SKM-1 treated with dmso at 0.1 percent for 144 hours (cell line): ENCODE measurements around the gene SETD3.

Experiments
- DNase-seq: peaks from one replicate; lab custom pipeline; 2025; ENCODE audit not compliant: unreplicated experiment; lab: John Stamatoyannopoulos, UW

The SETD3 gene

DNA sequence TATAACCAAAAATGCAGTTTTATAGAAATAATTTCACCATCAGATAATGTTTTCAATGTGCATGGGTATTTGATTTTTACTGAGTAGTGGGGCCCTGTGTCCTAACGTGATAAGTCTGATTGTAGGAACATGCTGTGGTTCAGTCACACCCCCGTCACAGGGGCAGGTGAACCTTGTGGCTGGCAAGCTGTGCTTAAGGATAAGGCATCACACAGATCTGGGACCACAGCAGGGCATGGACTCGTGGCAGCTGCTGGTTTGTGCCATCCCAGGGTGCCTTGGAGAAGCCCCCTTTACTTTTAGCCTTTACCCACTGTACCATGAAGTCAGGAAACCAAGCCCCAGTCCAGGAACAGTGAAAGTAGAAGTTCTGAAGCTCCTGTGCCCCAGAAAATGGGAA, 17.2 kb upstream of the SETD3 start:
- no peak for DNase-seq

DNA sequence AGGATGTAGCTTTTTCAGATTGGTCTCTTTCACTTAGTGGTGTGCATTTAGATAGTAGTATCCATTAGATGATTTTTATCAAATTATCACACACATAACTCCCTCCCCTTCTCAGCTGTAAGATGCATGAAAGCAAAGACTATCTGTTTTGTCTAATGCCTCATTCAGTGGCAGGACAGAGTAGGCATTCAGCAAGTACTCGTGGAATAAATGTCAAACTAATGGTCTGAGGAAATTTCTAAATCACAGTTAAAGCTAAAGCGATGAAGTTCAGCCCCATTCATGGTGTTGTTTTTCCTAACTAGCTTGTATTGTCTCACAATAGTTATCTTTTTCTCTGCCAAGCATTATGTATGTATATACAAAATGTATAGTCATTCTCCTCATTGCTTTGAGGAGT, 16.7 kb upstream of the SETD3 start:
- DNase-seq, result no peak

DNA sequence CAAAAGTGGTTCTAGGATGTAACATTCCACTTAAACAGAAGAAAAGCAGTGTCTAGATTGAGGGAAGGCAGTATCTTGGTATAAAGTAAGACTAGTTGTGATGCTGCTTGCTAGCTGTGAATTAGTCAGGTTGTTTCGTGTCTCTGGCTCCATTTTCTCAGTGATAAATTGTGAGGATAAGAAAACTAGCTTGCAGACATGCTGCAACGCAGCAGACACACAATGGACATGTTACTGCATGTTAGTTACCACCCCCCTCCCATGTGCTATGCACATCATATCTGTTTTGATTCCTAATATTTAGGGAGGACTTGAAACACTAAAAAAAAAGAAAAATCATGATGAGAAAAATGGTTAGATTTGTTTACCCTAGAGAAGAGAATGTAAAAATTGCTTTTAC, 3.4 kb upstream of the SETD3 start:
- no peak for DNase-seq

DNA sequence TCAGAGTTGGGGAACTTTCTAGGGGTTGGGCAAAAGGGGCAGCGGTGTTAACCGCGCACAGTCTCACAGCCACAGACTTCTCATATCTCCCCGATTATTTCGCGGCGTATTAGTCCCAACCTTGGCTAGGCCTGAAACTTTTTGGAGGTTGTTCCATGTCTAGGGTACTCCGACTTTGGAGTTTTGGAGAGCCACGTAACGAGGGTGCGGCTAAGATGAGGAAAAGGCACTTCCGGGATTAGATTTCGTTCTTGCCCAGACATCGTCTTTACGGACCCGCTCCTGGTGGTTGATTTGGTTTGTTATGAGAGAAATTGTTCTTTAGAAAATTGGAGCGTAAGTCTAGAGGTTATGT, 1.1 kb upstream of the SETD3 start:
- DNase-seq, result no peak

DNA sequence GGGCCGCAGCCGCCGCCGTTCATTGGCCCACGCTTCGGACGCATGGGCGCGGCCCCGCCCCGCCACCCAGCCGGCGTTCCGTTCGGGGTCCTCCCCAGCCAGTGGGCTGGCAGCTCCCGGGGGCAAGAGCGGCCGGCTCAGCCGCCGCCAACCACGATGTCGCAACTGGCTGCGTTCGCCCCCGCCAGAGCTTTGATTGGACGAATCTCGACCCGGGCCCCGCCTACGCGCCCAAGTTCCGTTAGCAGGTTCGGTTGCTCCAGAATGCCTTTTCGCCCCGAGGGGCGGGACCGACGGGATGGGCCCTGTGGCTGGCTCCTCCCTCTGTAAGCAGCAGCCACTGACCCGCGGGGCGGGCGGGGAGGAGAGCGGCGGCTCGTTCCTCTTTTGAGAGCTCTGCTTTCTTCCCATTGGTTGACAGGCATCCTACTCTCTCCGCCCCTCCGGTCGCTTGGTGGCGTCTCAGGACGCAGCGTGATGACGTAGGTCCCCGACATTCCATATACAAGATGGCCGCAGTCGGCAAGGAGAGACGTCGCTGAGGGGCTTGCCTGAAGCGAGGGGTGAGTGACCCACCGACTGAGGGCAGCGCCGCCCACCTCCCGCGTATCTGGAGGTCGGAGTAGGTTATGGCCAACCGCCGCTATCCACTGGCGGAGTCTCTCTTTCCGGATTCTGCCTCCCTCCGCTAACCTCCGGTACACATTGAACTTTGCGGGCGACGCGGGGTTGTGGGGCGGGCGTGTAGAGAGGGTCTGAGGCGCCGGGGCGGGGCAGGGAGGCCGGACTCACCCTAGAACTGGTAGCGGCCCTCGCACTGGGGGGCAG, 472 bp upstream of the SETD3 start, which contains the start of gene CCNK:
Gene CCNK (plus strand): TSS at position 493 of the 828 bp plus-strand sequence. CDS start 11,269 bp downstream, outside the sequence.
- peak; percentile 99 for DNase-seq

DNA sequence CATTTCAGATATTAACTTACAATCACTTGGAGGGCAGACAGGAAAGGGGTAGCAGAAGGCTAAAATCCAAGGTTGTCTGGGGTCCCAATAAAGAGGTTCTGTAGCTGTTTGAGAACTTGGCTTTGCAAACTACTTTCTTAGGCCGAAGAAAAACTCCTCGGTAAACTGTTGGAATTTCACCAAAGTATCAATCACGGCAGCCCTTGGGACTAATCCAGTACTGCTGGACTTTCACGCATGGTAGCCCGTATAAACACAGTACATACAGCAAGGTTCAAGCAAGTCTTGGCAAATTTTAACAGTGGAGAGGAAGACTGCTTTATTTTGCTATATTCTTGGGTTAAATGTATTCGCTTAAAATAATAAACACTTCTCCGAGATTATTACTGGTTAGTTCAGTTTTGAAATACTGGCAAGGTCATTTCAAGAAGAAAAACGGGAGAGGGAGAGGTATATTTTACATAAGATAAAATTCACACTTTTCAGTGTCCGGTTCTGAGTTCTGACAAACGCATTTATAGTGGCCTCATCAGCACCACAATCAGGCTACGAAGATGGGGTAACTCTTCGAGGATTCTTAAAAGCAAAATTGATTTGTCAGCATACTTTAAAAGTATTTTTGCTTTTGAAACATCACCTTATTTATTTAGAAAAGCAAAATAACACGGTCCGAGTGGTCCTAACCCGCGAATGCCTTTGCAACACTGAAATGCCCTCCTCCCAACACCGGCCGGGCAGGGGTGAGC, 1.3 kb downstream of the SETD3 start:
- no peak for DNase-seq

DNA sequence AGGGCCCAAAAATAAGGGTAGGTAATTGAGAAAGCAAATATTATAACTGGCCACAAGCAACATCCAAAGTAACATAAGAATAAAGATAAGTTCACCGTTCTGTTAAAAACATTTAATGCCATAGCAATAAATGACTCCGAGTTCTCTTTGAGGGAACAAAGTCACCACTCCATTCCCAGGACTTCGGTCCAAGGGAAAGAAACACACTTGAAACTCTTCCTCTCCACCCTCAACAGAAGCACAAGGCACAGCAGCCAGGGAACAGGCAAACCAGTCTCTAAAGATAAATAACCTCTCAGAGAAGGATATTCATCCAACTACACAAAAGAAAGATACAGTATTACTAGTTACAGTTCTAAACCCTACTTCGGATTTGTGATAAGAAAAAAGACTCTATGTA, 2.5 kb downstream of the SETD3 start:
- no peak for DNase-seq

DNA sequence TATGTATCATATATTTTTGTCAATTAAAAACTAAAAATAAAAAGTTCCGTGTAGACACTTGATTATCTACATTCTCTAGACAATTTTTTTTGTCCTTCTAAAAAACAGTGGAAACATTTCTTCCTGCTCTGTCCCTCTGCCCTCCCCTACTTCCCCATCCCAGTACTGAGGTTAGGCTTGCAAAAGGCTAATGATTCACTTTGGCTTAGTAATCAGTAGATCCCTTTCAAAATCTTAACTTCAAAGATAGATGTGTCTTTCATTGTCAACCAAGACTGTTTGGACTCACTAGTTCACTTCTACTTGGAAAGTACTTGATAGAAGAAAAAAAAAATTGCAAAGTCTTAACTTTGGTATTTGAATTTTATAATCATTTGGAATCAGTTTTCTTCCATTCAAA, 3.8 kb downstream of the SETD3 start:
- peak; percentile 30 for DNase-seq

DNA sequence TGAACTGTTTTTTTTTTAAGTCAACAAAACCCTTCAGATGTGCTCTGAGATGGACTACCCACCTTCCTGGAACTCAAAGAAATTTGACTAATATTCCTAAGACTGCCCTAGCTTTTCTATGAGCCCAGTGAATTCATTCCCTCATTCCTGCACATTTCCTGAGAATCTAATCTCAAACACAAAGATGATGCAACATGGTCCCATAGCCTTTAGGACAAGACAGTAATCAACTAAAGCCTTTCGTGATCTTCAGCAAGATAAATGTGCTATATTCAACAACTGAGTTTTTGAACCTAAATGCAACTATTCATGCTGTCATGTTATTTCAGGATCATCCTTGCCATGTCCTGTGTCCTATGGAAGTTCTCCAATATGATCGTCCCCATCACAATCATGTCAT, 5.0 kb downstream of the SETD3 start:
- DNase-seq, result no peak

DNA sequence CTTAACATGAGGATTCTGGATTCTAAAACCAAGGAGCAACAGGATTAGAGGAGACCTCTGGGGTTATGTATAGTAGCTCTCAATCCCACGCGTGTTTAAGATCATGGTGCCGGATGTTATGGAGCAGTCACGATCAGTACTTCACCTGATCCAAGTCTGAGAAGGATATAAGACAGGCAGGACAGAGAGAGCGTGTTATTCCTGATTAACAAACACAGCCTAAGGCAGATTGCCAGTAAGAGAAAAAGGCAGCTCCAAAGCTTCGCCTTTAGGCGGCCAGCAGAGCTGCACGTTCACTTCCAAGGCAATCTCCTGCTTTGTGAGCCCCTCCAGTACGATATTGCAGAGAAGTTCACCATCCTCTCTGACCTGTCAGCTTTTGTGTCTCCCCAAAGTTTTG, 5.5 kb downstream of the SETD3 start:
- no peak for DNase-seq

DNA sequence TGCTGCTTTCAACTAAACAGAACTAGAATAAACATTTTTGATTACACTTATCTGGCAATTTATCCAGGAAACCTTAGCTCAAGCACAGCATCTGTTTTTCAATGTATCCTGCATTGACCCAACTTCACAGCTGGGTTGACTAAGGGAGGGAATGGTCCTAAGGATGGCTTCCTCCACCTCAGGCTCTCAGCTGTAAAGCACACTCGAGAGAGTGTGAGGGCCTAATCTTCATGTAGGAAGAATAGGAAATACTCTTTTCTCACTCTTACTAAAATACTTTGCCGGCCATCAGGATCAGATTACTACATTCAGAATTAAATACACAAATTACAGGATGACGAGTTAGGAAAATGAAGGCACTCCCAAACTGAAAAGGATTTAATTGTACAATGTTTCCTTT, 7.2 kb downstream of the SETD3 start:
- DNase-seq, result no peak

DNA sequence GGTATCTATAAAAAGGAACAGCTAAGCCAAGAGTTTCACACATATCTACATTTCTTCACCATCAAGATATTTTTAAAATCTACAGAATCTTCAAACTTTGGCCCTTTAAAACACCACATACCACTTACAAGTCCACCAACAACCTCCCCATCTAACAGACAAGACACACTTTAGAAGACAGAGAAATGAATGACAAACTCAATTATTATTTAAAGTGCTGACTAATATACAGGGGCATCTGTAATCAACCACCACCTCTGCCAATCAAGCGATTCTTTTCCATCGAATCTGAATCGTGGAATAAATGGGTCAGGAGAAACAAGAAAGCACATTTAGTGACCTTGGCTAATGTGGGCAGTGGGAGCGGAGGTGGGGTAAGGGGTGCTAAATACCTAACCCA, 7.7 kb downstream of the SETD3 start:
- DNase-seq, result no peak

DNA sequence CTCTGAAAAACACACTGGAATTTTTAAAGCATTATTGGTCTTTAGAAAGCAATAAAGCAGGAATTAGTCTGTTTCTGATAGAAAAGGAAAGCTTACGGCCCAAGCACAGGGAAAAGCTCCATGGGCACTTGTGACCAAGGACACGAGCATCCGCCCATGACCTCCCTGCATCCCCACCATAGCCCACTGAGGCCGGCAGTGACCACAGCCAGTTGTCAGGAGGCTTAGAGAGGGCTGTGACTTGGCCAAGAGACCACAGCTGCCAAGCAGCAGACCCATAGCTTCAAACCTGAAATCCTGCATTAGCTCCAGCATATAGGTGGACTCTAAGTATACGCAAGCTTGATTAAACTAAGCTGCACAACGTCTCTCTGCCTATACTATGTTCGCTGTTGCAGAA, 8.9 kb downstream of the SETD3 start:
- DNase-seq, result no peak

DNA sequence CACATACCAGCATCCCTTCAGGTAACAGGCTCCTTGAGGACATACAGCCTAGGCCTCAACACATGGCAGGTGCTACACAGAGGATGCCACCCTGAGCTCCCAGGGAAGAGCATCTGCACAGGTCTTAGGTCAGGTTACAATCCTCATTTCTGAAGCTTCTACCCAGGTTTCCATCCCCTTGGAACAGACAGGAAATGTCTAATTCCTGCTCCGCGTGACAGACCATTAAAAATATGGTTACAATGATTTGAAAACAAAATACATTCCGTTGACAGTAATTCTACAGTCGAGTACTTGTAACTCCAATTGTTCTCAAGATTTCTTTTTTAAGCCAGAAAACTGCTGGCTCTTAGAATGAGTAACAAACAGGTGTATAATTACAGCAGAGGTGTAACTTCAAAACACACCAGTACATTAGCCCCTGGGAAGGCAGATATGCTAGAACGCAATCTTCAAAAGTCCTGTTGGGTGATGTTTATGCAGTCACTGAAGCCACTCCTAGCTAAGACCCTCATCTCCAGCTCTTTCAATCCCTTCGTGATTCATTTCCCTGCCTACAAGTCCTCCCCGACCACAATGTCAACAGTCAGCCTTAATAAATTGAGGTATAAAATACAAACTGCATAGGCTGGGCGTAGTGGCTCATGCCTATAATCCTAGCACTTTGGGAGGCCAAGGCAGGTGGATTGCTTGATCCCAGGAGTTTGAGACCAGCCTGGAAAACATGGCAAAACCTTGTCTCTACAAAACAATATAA, 11.6 kb downstream of the SETD3 start:
- DNase-seq, result no peak

DNA sequence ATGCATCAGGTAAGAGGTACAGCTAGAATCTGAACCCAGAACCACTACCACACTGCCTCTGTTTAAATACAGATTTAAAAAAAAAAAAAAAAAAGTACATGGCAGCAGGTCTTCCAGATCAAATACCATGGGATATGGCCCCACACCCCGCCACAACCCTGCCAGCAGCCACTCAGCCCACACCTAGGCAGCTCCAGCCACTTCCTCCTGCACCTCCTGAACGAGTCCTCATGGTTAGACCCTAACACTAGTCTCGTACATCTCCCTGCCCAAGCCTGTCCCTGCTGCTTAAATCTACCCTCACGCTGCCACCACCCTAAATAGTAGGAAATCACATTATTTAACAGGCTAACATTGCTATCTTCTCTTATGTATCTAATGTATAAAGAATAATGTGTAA, 12.6 kb downstream of the SETD3 start:
- DNase-seq, result no peak

DNA sequence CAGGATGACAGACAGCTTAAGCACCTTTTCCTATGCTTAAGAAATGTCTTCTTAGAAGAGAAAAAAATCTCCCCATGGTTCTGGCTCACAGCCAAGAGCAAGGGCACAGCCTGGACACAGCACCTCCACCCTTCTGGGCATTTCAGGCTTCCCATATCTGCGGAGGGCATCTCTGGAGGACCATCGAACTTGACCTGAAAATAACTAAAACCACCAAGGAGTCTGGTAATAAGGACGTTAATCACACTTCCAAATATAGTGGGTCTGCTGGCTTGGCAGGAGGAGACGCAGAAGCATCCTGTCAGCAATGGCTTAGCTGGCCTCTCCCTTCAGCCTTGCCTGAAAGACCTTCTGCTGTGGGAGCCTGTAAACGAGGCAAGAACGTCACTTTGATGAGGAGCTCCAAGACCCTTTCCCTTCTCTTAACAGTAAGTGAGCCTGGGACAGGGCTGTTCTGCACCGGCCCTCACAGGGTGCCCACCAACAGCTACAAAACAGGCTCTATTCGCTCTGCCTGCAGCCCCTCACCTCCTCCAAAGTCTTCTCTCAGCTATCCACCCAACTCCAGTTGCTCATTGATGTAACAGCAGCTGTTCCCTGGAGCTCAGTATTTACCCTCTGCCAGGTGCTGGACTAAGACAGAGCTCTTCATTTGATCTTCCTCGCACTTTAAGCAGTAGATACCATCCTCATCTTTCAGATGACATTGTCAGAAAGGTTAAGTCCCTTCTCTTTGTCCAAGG, 13.2 kb downstream of the SETD3 start:
- no peak for DNase-seq

DNA sequence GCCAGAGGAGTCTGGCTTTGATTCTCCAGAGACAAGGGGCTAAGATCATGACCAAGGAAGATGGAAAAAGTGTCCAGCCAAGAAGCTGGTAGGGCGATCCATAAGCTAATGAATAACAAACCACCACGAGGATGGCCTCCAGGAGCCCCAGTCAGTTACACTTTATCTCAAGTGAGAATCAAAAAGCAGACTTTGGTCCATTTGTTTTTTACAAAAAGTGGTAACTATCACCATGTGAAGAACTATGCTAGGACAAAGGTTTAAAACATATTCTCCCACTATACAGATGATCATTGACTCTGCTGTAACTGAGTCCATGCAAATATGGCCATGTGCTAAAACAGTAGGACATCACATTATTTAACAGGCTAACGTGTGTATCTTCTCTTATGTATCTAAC, 13.9 kb downstream of the SETD3 start:
- no peak for DNase-seq

DNA sequence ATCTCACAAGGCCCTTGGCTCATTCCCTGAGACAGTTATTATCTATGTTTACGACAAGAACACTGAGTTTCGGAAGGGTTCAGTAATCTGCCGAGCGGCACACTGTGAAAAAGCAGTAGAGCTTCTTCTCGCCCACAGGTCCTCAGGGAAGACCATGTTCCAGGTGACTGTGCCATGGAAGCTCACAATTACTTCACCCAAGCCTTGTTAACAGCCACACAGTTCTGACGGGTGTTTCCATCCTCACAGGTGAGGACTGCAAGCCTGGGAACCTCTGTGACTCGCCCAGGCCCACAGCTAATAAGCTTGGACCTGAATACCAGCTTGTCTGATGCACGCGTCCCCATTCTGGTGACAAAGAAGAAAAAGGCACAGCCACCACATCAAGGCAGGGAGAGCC, 15.4 kb downstream of the SETD3 start:
- no peak for DNase-seq

DNA sequence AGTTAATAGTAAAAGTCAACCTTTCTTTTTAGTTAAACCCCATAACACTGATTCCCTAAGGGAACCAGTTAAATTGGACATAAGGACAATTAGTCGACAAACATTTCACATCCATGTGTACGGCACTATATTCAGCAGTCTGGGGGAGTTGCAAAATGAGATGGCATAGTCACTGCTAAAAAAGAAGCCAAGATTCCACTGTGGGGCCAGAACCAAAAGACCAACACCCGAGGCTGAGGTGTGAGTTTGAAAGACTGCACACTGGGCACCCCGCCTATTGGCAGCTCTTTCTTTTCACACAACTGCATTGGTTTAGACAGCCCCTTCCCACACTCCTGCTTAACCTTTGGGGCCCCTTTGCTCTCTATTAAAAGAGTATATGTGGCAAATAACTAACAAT, 16.7 kb downstream of the SETD3 start:
- no peak for DNase-seq

DNA sequence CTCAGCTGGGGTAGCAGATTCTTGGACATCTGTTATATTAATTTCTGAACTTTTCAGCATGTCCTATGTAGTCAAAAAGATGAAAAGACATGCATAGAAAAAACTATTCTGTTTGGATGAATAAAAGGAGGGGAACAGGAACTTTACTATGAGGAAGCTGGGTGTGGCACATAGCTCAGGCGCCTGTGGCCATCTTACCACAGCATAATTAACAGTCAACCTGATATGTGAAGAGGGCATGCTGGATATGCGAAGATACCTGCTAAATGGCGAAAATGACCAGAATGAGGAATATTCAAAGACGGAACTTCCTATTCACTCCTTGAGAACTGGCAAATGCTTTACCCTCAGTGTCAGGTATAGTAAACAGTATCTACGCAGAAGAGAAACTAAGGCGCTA, 18.4 kb downstream of the SETD3 start:
- no peak for DNase-seq

DNA sequence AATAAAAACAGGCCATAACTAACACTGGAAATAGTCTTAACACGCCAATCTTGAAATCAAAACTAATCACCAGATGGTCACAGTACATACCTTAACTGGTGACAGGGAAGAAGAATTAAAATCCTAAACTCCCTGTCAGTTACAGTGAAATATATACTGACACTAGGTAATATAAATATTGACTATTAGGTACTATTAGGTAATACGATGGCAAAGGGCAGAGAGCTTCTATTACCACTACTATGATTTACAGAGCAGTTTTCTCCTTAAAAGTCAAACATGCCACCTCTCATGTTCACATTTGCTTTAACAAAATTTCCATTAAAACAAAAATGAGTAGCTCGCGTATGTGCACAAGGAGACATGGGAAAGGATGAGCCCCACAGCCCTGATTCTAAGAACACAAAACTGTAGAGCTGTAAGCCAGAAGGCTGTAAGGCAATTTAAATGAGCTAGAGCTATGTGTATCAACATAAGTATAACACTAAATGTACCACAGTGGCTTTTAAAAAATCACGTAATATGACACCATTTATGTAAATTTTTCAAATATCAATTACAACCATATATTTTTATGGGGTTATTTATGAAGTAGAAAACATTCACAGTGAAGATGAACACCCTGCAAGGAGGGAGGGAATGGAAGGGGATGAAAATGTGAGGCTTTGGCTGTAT, 19.1 kb downstream of the SETD3 start:
- DNase-seq, result no peak
